GM19438 (cell line): ENCODE data around the gene GJB5.
"Not testable (repeated sequence)": the region's sequence is repeated elsewhere in the genome, so short reads cannot be mapped to it uniquely, and the experiment has no call there.

Source experiments
- ATAC-seq: cut with Tn5 transposase; IDR thresholded peaks from one replicate; pipeline ENCODE4 v1.9.1; 2021; ENCODE audit warnings: low read depth; ENCODE audit not compliant: unreplicated experiment

The GJB5 gene

DNA sequence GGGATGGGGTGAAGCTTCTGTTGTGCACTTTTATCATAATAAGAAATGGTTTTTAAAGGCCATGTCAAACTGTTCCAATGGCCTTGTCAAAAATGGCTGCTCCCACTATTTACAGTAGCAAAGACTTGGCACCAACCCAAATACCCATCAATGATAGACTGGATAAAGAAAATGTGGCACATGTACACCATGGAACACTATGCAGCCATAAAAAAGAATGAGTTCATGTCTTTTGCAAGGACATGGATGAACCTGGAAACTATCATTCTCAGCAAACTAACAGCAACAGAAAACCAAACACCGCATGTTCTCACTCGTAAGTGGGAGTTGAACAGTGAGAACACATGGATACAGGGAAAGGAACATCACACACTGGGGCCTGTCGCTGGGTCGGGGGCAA lies 18.3 kb downstream of the GJB5 start:
- ATAC-seq = not testable (repeated sequence)

- ATAC-seq = no peak
Observed at GRCh38 chr1:34774957-34775356, 20.1 kb downstream of the GJB5 start.

GRCh38 chr1:34776911-34777310 lies 22.1 kb downstream of the GJB5 start:
- no peak for ATAC-seq

DNA sequence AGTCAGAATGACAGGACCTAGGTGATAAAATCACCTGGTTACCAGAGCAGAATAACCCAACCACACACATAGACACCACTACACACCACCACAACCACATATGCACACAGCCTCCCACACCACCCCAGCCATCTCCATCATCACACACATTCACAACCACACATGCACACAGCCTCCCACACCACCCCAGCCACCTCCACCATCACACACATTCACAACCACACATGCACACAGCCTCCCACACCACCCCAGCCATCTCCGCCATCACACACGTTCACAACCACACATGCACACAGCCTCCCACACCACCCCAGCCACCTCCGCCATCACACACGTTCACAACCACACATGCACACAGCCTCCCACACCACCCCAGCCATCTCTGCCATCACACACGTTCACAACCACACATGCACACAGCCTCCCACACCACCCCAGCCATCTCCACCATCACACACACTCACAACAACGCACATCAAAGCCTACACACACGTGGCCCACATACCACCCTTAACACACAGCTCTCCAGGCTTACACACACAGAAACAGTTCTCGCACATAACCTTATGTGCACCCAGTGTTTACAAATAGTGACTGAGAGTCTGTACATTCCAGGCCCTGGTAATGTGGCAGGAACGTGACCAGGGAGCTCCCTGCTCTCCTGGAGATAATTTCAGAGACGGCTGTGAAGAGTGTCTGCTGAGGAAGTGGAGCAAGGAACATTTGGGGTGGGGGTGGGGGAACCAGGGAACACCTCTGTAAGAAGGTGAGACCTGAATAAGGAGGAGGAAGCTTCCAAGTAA lies 22.9 kb downstream of the GJB5 start:
- no peak for ATAC-seq

DNA sequence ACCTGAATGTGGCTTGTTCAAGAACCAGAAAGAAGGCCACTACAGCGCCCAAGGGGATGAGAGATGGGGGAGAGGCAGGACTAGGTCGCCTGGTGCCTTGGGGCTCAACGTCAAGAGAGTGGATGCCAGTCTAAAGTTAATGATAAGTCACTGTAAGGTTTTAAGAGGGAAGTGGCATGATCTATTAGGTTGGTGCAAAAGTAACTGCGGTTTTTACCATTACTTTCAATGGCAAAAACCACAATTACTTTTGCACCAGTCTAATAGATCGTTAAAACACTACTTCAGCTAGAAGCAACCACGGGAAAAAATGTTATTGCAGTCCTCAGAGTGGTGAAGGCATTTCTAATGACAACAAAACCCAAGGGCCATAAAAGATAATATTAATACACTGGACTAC lies 23.5 kb downstream of the GJB5 start:
- no peak for ATAC-seq

DNA sequence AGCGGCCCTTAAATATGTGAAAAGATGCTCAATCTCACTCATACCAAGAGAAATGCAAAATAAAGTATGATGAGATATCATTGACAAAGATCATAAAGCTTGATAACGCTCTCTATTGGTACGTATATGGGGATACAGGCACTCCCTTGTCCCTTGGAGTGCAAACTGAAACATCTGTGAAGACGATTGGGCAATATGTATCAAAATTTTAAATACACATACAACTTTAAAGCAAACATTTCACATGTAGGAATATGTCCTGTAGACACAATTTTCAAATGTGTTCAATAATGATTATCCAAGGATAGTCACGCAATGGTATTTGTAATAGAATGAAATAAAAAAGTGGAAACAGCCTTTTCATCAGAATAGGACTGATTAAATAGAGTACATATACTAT lies 24.2 kb downstream of the GJB5 start:
- ATAC-seq = no peak

GRCh38 chr1:34779526-34779925 lies 24.7 kb downstream of the GJB5 start:
- no peak for ATAC-seq

- no peak for ATAC-seq
Observed at GRCh38 chr1:34779962-34780361, 25.1 kb downstream of the GJB5 start.

- ATAC-seq = no peak
Observed at GRCh38 chr1:34780528-34780927, 25.7 kb downstream of the GJB5 start.

- ATAC-seq = no peak
Observed at GRCh38 chr1:34781071-34781843, 26.4 kb downstream of the GJB5 start, which contains the start of gene GJB3. TSS of gene GJB3 (plus strand) at chr1:34781214. CDS start at chr1:34784763, 3,549 bp downstream.

- ATAC-seq = no peak
Observed at GRCh38 chr1:34781844-34782391, 27.1 kb downstream of the GJB5 start.

GRCh38 chr1:34784751-34785221 lies 29.9 kb downstream of the GJB5 start:
- ATAC-seq = no peak

GRCh38 chr1:34785231-34785874 lies 30.5 kb downstream of the GJB5 start:
- no peak for ATAC-seq

DNA sequence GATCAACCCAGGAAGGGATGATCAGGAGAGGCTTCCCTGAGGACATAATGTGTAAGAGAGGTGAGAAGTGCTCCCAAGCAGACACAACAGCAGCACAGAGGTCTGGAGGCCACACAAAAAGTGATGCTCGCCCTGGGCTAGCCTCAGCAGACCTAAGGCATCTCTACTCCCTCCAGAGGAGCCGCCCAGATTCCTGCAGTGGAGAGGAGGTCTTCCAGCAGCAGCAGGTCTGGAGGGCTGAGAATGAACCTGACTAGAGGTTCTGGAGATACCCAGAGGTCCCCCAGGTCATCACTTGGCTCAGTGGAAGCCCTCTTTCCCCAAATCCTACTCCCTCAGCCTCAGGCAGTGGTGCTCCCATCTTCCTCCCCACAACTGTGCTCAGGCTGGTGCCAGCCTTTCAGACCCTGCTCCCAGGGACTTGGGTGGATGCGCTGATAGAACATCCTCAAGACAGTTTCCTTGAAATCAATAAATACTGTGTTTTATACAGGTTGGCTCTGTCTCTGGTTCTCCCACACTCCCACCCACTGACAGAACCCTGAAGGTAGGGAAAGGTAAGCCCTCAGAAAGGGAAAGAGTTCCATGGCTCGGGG lies 31.1 kb downstream of the GJB5 start:
- ATAC-seq = no peak

DNA sequence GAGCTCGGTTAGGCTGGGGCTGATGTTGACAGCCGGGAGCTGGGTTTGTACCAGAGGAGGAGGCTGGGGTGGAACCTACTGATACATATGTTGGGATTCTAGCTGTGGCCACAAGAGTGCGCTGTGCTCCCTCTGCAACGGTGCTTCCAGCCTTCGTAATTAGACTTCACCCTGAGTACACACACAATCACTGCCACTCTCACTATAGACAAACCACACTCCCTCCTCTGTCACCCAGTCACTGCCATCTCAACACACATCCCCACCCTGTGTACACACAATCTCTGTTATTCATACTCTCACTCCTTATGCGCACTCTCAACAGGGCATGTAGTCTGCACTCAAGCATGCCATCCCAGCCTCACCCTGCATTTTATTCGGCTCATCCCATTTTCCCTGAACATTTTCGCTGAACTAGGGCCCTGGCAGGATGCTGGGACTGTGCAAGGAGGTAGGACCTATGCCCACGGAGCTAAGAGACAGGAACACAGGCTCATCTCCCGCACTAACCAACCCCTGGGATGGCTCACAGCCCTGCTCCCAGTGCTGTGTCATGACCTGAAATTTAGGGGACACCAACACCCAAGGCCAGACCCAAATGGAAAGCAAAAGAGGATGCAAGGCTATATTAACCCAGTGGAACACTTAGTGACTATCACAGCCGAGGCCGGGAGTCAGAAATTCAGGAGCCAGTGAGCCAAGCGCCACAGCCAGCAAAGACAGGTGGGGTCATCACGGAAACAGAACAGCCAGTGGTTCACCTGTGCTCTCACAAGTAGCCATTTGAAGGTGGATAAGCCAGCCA lies 31.9 kb downstream of the GJB5 start:
- ATAC-seq = no peak

GRCh38 chr1:34787461-34788420 lies 32.9 kb downstream of the GJB5 start:
- ATAC-seq = no peak

GRCh38 chr1:34790985-34791384 lies 36.1 kb downstream of the GJB5 start:
- no peak for ATAC-seq

- ATAC-seq = no peak
Observed at GRCh38 chr1:34792424-34792823, 37.6 kb downstream of the GJB5 start.
